ENCODE measurements around the gene PRKAG2.

Gene PRKAG2

DNA sequence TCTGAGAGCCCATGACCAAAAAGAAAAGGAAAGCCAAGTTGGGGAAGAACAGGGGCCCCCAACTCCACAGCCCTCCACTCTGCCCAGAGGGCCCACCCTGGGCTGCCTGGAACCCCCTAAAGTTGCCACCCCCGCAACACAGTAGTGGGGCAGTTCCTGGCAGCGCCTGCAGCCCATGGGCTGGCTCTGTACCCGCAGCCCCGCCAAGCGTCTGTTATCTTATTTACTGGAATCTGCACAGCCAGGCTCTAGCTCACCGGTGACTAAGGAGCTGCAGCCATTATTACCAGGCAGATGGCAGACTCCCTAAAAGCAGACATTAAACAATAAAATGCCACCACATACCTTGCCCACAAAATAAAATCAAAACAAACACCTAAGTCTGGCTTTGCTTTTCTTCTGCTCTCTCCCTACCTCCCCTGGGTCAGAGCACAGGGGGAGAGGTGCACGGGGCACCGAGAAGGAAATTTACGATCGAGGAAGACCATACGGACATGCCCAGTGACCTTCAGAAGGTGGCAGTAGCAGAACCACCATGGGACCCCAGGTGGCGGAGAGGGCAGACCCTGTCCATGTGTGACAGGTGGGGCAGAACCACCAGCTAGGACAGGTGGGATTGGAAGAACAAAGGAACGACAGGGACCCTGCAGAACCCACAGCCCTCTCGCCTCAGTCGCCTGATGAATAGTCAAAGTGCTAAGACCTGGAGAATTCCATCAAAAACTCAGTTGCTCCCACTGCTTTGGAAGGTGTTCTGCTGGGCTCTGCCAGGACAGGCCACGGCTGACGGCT is 66.3 kb downstream of the PRKAG2 start:
- no peak overlapping the region for H3K27ac ChIP-seq
- TF ChIP-seq, protein P1, sequence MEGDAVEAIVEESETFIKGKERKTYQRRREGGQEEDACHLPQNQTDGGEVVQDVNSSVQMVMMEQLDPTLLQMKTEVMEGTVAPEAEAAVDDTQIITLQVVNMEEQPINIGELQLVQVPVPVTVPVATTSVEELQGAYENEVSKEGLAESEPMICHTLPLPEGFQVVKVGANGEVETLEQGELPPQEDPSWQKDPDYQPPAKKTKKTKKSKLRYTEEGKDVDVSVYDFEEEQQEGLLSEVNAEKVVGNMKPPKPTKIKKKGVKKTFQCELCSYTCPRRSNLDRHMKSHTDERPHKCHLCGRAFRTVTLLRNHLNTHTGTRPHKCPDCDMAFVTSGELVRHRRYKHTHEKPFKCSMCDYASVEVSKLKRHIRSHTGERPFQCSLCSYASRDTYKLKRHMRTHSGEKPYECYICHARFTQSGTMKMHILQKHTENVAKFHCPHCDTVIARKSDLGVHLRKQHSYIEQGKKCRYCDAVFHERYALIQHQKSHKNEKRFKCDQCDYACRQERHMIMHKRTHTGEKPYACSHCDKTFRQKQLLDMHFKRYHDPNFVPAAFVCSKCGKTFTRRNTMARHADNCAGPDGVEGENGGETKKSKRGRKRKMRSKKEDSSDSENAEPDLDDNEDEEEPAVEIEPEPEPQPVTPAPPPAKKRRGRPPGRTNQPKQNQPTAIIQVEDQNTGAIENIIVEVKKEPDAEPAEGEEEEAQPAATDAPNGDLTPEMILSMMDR (IDR thresholded peaks at IDR 0.05; ENCODE audit: low read depth, low read length, missing control alignments): no peak
- H3K36me3 ChIP-seq (replicated peaks): no peaks in the 10 kb centered on the region
- H3K27me3 ChIP-seq (replicated peaks): peaks cover 31% of the 10 kb centered on the region
- DNase-seq: no peak
- in situ Hi-C loops (cut with HindIII; ENCODE audit: low pct_ligation_motif_present, low sequenced_read_pairs): no loop called here
- no peak overlapping the region for H3K4me3 ChIP-seq (ENCODE audit: low read depth, low read length)

DNA sequence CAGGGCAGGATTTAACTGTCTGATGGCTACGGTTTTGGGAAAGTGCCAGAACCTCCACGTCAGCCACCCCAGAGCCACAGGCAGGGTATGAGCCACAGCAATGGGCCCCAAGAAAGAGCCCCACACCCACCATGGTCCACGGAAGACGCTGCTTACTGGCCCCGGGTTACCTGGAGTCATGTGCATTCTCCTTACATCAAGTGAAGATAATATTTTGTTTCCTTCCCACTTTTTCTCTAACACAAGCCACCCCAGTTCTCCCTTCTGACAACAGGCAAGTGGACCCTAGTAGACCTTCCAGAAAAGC is 67.1 kb downstream of the PRKAG2 start:
- no peak overlapping the region for H3K4me3 ChIP-seq (ENCODE audit: low read depth, low read length)
- in situ Hi-C loops (cut with HindIII; ENCODE audit: low pct_ligation_motif_present, low sequenced_read_pairs): no loop called here
- TF ChIP-seq, protein P1 (IDR thresholded peaks at IDR 0.05; ENCODE audit: low read depth, low read length, missing control alignments): no peak
- H3K27ac ChIP-seq: no peak overlapping the region
- no peaks in the 10 kb centered on the region for H3K36me3 ChIP-seq (replicated peaks)
- no peak for DNase-seq
- H3K27me3 ChIP-seq (replicated peaks): peaks cover 24% of the 10 kb centered on the region

DNA sequence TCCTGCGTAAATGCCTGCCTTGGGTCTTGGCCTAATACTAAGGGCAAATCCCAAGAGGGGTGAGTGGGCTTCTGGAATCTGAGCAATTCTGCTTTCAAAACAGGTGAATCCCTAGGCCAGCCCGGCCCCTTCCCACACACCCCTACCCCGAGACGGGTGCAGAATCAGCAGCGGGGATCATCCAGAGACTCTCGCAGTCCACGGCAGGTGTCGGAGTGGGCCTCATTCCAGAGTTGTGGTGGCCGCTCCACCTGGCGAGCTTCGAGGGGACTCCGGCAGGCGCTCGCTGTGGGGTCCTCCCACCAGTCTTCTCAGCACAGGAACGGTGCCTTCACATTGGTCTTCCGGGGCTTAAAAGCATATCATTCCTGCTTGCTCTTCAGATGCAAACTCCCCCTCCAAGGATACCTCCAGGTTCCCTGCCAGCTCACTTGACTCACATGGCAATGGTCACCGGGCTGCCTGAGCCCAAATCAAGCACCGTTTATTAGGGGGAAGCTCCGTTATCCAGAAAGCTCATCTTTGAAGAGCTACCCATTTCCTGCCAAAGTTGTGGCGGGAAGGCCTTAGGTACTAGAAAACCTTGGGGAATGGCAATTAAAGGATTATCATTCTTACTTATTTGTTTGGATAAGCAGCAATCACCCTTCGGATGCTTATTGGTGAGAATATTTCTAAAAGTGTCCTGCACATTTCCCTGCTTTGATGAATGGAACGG is 67.6 kb downstream of the PRKAG2 start:
- TF ChIP-seq, protein P1 (IDR thresholded peaks at IDR 0.05; ENCODE audit: low read depth, low read length, missing control alignments): no peak
- H3K27me3 ChIP-seq (replicated peaks): peaks cover 19% of the 10 kb centered on the region
- in situ Hi-C loops (cut with HindIII; ENCODE audit: low pct_ligation_motif_present, low sequenced_read_pairs): no loop called here

DNA sequence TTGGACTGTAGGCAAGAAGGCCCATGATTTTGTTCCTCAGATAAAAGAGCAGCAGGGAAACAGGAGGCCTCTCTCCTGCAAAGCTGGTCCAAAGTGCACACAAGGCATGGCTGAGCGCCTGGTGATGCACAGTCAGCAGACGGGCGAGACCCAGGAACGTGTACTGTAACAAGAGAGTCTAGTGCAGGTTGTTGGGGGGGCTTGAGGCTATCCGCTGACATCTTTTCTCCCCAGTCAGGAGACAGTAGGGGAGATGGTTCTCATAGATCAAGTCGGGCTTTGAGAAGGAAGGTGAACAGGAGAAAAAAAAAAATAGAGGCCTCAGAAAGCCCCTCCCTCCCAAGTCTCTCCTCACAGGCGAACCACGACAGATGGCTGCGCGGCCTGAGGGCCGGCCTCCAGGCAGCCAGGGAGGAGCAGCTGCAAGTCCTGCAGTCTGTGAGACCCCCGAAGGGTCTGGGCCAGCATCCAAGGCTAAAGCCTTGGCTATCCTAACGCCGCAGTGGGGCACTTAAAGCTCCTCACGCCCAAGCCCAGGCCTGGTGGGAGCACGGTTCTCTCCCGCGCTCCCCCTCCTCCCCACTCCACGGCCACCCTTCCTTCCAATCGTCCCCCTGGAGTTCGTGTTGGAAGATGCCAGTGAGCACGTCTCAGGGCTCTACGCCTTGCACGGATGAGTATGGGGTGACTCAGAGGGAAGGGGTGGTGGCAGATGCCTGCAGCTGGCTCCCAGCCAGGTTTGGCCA is 68.3 kb downstream of the PRKAG2 start:
- no peak for DNase-seq
- Histone ChIP-seq H3K27me3 (replicated peaks) (peaks cover 12% of the 10 kb centered on the region), H3K27ac (no peak overlapping the region), H3K4me3 (ENCODE audit: low read depth, low read length) (no peak overlapping the region), H3K36me3 (replicated peaks) (no peaks in the 10 kb centered on the region)
- in situ Hi-C loops (cut with HindIII; ENCODE audit: low pct_ligation_motif_present, low sequenced_read_pairs): no loop called here
- TF ChIP-seq, protein P1 (IDR thresholded peaks at IDR 0.05; ENCODE audit: low read depth, low read length, missing control alignments): no peak

More for the DNA sequence above, 67.6 kb downstream of the PRKAG2 start:
- DNase-seq: no peak
- Histone ChIP-seq H3K36me3 (replicated peaks) (no peaks in the 10 kb centered on the region), H3K27ac (no peak overlapping the region), H3K4me3 (ENCODE audit: low read depth, low read length) (no peak overlapping the region)

DNA sequence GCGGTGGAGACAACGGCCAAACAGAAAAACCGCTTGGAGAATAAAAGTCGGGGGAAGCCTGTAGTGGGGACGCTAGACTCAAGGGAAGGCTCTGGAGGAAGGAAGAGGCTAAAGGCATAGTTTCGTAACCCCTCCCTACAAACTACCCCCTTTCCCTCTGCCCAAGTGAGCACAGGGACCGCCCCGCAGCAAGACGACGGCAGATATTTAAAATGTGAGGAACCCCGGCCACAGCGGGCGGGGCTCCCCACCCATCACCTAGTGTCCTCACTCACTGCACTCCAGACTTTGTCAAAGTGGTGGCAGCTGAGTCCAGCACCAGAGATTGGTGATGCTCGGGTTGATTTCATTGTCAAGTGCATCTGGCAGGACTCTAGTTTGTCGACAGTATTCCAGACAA is 69.1 kb downstream of the PRKAG2 start:
- Histone ChIP-seq H3K27me3 (replicated peaks) (peaks cover 15% of the 10 kb centered on the region), H3K36me3 (replicated peaks) (no peaks in the 10 kb centered on the region), H3K4me3 (ENCODE audit: low read depth, low read length) (no peak overlapping the region), H3K27ac (no peak overlapping the region)
- in situ Hi-C loops (cut with HindIII; ENCODE audit: low pct_ligation_motif_present, low sequenced_read_pairs): no loop called here
- TF ChIP-seq, protein P1 (IDR thresholded peaks at IDR 0.05; ENCODE audit: low read depth, low read length, missing control alignments): no peak
- DNase-seq: no peak

Data from brain microvascular endothelial cell (primary cell).